GM19240 (cell line): Measurements from ENCODE around the gene PFDN4.

Source experiments
- DNase-seq: peaks from one replicate; pipeline ENCODE4 v3.0.0; 2011; ENCODE audit warnings: low spot score; ENCODE audit not compliant: insufficient read length

The PFDN4 gene

DNA sequence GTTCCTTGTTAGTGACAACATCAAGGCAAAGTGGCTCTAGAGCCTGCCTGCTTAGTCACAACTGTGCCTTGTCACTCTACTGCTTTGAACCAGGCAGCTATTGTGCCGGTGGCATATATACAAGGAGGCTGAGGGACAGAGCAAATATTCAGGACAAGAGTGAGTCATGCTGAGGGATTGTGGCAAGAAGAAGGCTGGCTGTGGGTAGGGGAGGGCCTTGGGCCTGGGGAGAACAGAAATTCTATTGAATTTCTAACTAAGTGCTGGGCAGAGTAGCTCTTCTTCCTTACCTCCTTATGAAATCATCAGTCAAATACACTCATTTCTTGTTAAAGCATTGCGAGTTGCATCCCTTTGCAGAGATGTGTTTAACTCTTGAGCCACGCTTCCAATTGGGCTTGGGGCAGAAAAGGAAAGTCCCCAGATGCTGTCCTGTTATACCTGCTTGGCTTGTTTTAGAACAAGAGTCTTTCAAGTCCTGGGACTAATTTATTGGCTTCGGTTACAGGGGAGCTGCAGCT lies 59.7 kb downstream of the PFDN4 start:
- no peak for DNase-seq

DNA sequence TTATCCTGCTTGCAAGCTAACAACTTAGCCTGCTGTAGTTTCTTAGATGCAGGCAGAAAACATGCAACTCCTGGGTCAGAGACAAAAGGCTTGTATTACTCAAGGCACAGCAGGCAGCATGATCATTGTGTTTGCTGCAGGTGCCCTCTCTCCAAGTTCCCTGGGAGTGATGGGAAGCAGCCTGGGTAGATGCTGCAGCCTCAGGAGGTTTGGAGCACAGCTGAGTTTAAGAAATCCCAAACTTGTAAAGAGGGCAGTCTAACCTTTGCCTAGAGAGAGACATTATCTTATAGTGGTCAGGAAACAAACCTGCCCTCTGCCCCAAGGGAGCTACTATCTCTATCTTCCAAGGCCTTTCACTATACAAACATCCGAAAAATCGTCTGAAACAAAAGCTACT lies 61.1 kb downstream of the PFDN4 start:
- DNase-seq, result no peak
